ENCODE data around the gene PRKN.

PRKN gene

DNA sequence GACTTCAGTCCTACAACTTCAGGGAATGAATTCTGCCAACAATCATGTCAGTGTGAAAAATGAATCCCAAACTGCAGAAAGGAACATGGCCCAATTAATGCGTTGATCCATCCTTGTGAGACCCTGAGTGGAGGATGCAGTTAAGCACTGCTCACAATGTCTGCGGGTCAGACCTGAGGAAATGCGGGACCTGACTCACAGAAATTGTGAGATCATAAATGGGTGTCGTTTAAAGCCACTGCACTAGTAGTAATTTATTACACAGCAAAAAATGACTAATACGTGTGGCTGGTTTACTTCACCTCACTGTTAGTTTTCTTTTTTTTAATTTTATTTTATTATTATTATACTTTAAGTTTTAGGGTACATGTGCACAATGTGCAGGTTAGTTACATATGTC, 505.0 kb downstream of the PRKN start:
- no peaks in the 10 kb centered on the region for H3K36me3 ChIP-seq (replicated peaks; ENCODE audit: insufficient read depth, low read length)
- no peak overlapping the region for H3K9ac ChIP-seq (ENCODE audit: low read length)
- H3K79me2 ChIP-seq (ENCODE audit: low read length): no peaks in the 10 kb centered on the region
- H3K4me1 ChIP-seq (ENCODE audit: low read length): no peaks in the 10 kb centered on the region
- H4K20me1 ChIP-seq (ENCODE audit: insufficient read depth, low read length): no peaks in the 10 kb centered on the region
- H3K4me2 ChIP-seq (ENCODE audit: low read depth, low read length): no peak overlapping the region
- H3K9me3 ChIP-seq (replicated peaks; ENCODE audit: insufficient read depth, low read length): no peaks in the 10 kb centered on the region
- no peak for DNase-seq
- TF ChIP-seq, protein P1, sequence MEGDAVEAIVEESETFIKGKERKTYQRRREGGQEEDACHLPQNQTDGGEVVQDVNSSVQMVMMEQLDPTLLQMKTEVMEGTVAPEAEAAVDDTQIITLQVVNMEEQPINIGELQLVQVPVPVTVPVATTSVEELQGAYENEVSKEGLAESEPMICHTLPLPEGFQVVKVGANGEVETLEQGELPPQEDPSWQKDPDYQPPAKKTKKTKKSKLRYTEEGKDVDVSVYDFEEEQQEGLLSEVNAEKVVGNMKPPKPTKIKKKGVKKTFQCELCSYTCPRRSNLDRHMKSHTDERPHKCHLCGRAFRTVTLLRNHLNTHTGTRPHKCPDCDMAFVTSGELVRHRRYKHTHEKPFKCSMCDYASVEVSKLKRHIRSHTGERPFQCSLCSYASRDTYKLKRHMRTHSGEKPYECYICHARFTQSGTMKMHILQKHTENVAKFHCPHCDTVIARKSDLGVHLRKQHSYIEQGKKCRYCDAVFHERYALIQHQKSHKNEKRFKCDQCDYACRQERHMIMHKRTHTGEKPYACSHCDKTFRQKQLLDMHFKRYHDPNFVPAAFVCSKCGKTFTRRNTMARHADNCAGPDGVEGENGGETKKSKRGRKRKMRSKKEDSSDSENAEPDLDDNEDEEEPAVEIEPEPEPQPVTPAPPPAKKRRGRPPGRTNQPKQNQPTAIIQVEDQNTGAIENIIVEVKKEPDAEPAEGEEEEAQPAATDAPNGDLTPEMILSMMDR (IDR thresholded peaks at IDR 0.05; ENCODE audit: low read length): no peak
- no peak for TF ChIP-seq EZH2phosphoT487 (IDR thresholded peaks at IDR 0.05; ENCODE audit: low read length)
- no peak overlapping the region for H2AFZ ChIP-seq (ENCODE audit: low read length)
- no peaks in the 10 kb centered on the region for H3K9me2 ChIP-seq (replicated peaks; ENCODE audit: insufficient read depth, low read length)
- H3K27ac ChIP-seq (ENCODE audit: low read length): no peak overlapping the region
- no peak overlapping the region for H3K4me3 ChIP-seq (ENCODE audit: low read length)
- no peaks in the 10 kb centered on the region for H3F3A ChIP-seq (ENCODE audit: insufficient read depth, low read length)
- no peaks in the 10 kb centered on the region for H3K27me3 ChIP-seq (replicated peaks; ENCODE audit: insufficient read depth, low read length)

DNA sequence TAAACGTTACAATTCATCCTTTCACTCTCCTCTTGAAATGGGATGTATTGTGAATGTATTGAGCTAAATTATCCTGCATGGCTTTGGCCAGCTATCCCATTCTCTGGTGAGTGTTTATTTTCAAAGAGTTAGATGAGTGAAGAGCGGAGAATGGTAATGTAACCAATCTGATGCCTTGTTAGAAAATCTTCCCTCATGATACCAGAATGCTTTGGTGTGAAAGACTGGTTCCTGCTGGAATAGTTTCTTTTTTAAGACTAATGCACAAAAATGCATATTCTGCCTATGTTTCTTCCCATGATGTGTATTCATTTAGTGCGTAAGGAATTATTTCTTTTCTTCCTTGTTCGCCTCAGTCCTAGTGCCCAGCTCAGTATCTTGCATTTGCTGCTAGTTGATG, 506.7 kb downstream of the PRKN start:
- Histone ChIP-seq H3K9me2 (replicated peaks; ENCODE audit: insufficient read depth, low read length) (no peaks in the 10 kb centered on the region), H3K36me3 (replicated peaks; ENCODE audit: insufficient read depth, low read length) (no peaks in the 10 kb centered on the region), H3F3A (ENCODE audit: insufficient read depth, low read length) (no peaks in the 10 kb centered on the region), H3K27me3 (replicated peaks; ENCODE audit: insufficient read depth, low read length) (no peaks in the 10 kb centered on the region), H3K4me2 (ENCODE audit: low read depth, low read length) (no peak overlapping the region), H3K4me1 (ENCODE audit: low read length) (no peaks in the 10 kb centered on the region), H4K20me1 (ENCODE audit: insufficient read depth, low read length) (no peaks in the 10 kb centered on the region), H3K4me3 (ENCODE audit: low read length) (no peak overlapping the region), H3K79me2 (ENCODE audit: low read length) (no peaks in the 10 kb centered on the region), H3K9me3 (replicated peaks; ENCODE audit: insufficient read depth, low read length) (no peaks in the 10 kb centered on the region), H3K9ac (ENCODE audit: low read length) (no peak overlapping the region), H3K27ac (ENCODE audit: low read length) (no peak overlapping the region), H2AFZ (ENCODE audit: low read length) (no peak overlapping the region)
- no peak for DNase-seq
- TF ChIP-seq EZH2phosphoT487 (IDR thresholded peaks at IDR 0.05; ENCODE audit: low read length) (no peak), EZH2 (optimal IDR thresholded peaks at IDR 0.05; ENCODE audit: low read depth, low read length) (no peak)
- TF ChIP-seq, protein P1 (IDR thresholded peaks at IDR 0.05; ENCODE audit: low read length): no peak

DNA sequence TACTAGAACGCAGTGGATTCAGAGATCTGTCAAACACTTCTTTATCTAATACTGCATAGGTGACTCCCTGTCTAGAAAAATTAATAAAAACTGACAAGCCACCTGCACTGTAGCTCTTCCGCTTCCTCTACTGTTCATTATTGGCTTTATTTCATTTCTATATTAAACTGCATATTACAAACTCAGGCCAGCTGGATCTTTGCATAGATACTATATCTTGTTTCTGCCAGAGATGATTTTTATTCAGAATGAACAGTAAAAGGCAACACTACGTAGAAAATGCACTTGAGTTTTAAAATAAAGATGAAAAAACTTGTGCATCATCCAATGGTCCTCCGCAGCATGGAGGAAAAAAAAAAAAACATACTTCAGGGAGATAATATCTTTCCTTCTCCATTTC, 508.3 kb downstream of the PRKN start:
- no peaks in the 10 kb centered on the region for H3K9me3 ChIP-seq (replicated peaks; ENCODE audit: insufficient read depth, low read length)
- H3K27me3 ChIP-seq (replicated peaks; ENCODE audit: insufficient read depth, low read length): no peaks in the 10 kb centered on the region
- H3K27ac ChIP-seq (ENCODE audit: low read length): no peak overlapping the region
- no peak overlapping the region for H3K4me2 ChIP-seq (ENCODE audit: low read depth, low read length)
- no peaks in the 10 kb centered on the region for H3K4me1 ChIP-seq (ENCODE audit: low read length)
- no peaks in the 10 kb centered on the region for H3F3A ChIP-seq (ENCODE audit: insufficient read depth, low read length)
- no peaks in the 10 kb centered on the region for H3K9me2 ChIP-seq (replicated peaks; ENCODE audit: insufficient read depth, low read length)
- no peak for DNase-seq
- no peak overlapping the region for H3K4me3 ChIP-seq (ENCODE audit: low read length)
- no peak overlapping the region for H2AFZ ChIP-seq (ENCODE audit: low read length)
- no peaks in the 10 kb centered on the region for H3K79me2 ChIP-seq (ENCODE audit: low read length)
- TF ChIP-seq EZH2phosphoT487 (IDR thresholded peaks at IDR 0.05; ENCODE audit: low read length) (no peak), EZH2 (optimal IDR thresholded peaks at IDR 0.05; ENCODE audit: low read depth, low read length) (no peak)
- TF ChIP-seq, protein P1 (IDR thresholded peaks at IDR 0.05; ENCODE audit: low read length): no peak
- no peaks in the 10 kb centered on the region for H4K20me1 ChIP-seq (ENCODE audit: insufficient read depth, low read length)
- no peaks in the 10 kb centered on the region for H3K36me3 ChIP-seq (replicated peaks; ENCODE audit: insufficient read depth, low read length)
- no peak overlapping the region for H3K9ac ChIP-seq (ENCODE audit: low read length)
